NCI-H2196 treated with DMSO at 0.1 percent for 48 hours (cell line): Measurements from ENCODE around the gene ABL1.

ENCODE experiments used
- DNase-seq: peaks from one replicate; lab custom pipeline; 2025; ENCODE audit not compliant: unreplicated experiment; lab: John Stamatoyannopoulos, UW

Gene ABL1

GRCh38 chr9:130824643-130825350, 10.3 kb upstream of the ABL1 start:
- no peak for DNase-seq

GRCh38 chr9:130825351-130825651, 9.8 kb upstream of the ABL1 start:
- no peak for DNase-seq

DNA sequence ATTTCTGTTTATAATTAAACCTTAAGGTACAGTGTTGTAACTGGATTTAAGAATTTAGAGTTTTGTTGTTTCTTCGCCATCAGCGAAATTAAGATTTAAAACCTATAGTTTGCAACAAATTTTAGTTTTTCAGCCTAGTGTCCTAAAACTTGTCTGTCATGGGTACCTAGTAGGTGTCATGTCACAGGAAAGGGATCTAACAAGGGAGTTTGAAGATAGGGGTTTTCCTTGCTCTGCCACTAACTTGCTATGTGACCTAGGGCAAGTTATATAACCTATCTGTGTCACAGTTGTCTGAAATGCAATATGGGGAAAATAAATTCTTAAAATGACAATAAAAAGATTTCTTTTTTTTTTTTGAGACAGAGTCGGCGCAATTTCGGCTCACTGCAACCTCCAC, 9.2 kb upstream of the ABL1 start:
- no peak for DNase-seq

DNA sequence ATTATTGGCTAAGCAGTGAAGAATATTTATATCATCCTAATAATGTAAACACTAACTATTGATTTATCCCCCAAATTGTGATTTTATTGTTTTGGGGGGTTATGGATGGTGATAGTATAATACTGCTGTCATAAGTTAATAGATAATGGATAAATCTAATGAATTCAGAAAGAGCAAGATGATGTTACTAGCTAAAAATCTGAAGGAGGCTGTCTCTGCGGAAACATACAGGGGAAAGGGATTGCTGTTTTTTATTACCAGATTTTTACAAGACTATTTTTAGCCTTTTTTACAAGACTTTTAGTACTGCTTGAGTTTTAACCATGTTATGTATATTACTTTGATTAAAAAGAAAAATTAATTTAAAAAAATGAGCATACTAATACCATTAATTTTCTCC, 5.3 kb upstream of the ABL1 start:
- DNase-seq = no peak

- no peak for DNase-seq
These were observed 4.8 kb upstream of the ABL1 start for GRCh38 chr9:130830231-130830760.

DNA sequence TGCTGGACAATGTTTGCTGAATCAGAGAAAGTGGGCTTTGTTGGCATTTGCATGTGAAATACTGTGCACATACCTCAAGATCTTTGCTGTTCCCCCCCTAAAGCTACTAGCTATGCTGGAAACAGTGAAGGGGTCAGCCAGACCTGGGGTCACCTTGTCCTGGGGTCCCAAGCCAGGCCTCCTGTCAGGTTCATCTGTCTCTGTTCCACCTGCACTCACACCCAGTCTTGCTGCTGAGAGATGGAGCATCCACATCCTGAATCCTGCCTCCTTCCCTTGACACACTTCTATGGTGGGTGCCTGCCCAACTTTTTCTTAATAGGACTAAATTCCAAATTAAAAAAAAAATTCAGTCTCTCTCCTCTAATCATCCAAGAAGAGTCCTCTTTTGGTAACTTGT, 4.0 kb upstream of the ABL1 start:
- DNase-seq = no peak

- DNase-seq = no peak
These were observed 1.7 kb upstream of the ABL1 start for GRCh38 chr9:130833031-130833990.

GRCh38 chr9:130835441-130836298, 616 bp downstream of the ABL1 start:
- DNase-seq = no peak

GRCh38 chr9:130837002-130837511, 2.0 kb downstream of the ABL1 start:
- no peak for DNase-seq

GRCh38 chr9:130837643-130838042, 2.6 kb downstream of the ABL1 start:
- no peak for DNase-seq

- DNase-seq = no peak
These were observed 4.4 kb downstream of the ABL1 start for GRCh38 chr9:130839132-130840111.

DNA sequence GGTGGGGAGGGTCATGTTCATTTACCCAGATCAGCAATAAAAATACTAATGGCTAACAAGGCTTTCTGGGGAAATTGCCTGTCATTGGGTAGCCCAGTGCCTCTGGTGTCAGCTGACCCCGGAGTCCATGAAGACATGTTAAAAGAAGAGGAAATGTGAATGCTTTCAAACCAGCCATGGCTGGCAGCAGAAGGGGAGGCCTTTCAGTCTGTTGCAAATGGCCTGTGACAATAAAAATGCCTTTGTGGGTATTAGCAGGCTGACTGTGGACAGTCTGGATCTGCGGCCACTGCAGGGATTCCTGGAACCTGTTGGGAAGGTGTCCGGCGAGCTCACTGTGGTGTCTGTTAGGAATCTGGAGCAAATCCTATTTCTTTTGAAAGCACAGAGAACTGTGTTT, 7.5 kb downstream of the ABL1 start:
- no peak for DNase-seq

GRCh38 chr9:130843049-130843908, 8.2 kb downstream of the ABL1 start:
- no peak for DNase-seq

- DNase-seq = no peak
These were observed 9.0 kb downstream of the ABL1 start for GRCh38 chr9:130844044-130844451.

DNA sequence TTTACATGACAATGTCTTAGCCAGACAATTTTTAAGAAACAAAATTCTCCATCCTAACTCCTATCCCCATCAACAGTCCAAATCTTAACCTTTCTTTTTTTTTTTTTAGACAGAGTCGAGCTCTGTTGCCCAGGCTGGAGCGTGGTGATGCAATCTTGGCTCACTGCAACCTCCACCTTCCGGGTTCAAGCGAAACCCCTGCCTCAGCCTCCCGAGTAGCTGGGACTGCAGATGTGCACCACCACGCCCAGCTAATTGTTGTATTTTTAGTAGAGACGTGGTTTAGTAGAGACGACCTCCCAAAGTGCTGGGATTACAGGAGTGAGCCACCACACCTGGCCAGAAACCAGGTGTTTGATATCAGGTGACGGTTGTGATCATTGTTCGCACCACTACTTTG, 10.2 kb downstream of the ABL1 start:
- no peak for DNase-seq

DNA sequence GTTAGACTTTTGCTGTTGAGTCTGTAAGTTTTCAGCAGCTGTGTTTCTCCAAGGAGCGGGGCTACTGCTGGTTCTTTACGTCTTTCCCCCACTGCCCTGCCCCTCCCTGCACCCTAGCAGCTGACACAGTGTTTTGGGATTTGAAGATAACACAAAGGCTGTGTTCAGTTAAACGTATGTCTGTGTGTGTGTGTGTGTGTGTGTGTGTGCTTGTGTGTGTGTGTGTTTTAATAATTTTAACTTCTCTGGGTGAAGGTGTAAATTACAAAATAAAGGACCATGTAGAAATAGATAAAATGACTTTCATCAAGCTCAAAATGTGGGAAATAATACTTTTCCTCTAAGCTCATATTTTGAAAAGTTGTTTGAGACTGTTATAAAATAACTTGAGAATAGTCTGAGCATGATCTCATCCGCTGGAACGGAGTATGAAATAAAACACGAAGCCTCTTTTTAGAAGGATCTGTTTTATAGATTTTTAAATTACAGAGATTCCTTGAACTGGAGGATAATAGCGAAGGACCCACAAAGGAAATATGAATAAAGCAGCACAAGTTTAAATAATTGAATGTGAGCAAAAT, 10.9 kb downstream of the ABL1 start:
- DNase-seq = no peak

- DNase-seq = no peak
These were observed 11.6 kb downstream of the ABL1 start for GRCh38 chr9:130846487-130847305.
